Activated CD4-positive, CD25-positive, alpha-beta regulatory T cell treated with anti-CD3 and anti-CD28 coated beads, Interleukin-2, amount 50 U/mL, for 72 hours (primary cell): ENCODE measurements around the gene CACNB1.
A peak's percentile ranks its signal among the peaks of the same experiment; 100 is the strongest.

Experiments
- DNase-seq: peaks from one replicate; pipeline ENCODE4 v3.0.0; 2021

Gene CACNB1

GRCh38 chr17:39225308-39225958 is 28.0 kb upstream of the CACNB1 start, which contains the start of gene STAC2:
TSS of gene STAC2 (minus strand) at chr17:39225945. CDS start at chr17:39225502, 443 bp downstream.
- DNase-seq: no peak

- no peak for DNase-seq
Observed at GRCh38 chr17:39224778-39225307, 27.4 kb upstream of the CACNB1 start.

- DNase-seq: no peak
Observed at GRCh38 chr17:39223907-39224777, 26.7 kb upstream of the CACNB1 start.

GRCh38 chr17:39222866-39223834 is 25.7 kb upstream of the CACNB1 start:
- DNase-seq: no peak

- no peak for DNase-seq
Observed at GRCh38 chr17:39222151-39222550, 24.7 kb upstream of the CACNB1 start.

GRCh38 chr17:39221572-39221971 is 24.1 kb upstream of the CACNB1 start:
- DNase-seq: no peak

GRCh38 chr17:39219647-39220154 is 22.2 kb upstream of the CACNB1 start:
- no peak for DNase-seq

- DNase-seq: no peak
Observed at GRCh38 chr17:39218906-39219305, 21.4 kb upstream of the CACNB1 start.

GRCh38 chr17:39217734-39218369 is 20.4 kb upstream of the CACNB1 start:
- DNase-seq: no peak

GRCh38 chr17:39213852-39214251 is 16.4 kb upstream of the CACNB1 start:
- DNase-seq: no peak

- DNase-seq: no peak
Observed at GRCh38 chr17:39212841-39213480, 15.5 kb upstream of the CACNB1 start.

GRCh38 chr17:39212195-39212810 is 14.8 kb upstream of the CACNB1 start:
- DNase-seq: no peak

GRCh38 chr17:39210093-39210434 is 12.6 kb upstream of the CACNB1 start:
- no peak for DNase-seq

- peak; percentile 57 for DNase-seq
Observed at GRCh38 chr17:39209317-39210092, 12.0 kb upstream of the CACNB1 start.

GRCh38 chr17:39208893-39209292 is 11.4 kb upstream of the CACNB1 start:
- no peak for DNase-seq

GRCh38 chr17:39208136-39208535 is 10.7 kb upstream of the CACNB1 start:
- DNase-seq: no peak

GRCh38 chr17:39205112-39205526 is 7.7 kb upstream of the CACNB1 start:
- no peak for DNase-seq

- no peak for DNase-seq
Observed at GRCh38 chr17:39204245-39204644, 6.8 kb upstream of the CACNB1 start.

GRCh38 chr17:39200957-39201510 is 3.6 kb upstream of the CACNB1 start:
- no peak for DNase-seq
